CD1c-positive myeloid dendritic cell (primary cell): Measurements from ENCODE around the gene CDH23.

Source experiments
- DNase-seq: peaks from one replicate; pipeline ENCODE4 v3.0.0-alpha.2; 2016; ENCODE audit errors: extremely low spot score

CDH23 gene

GRCh38 chr10:71777213-71777985, 380.7 kb downstream of the CDH23 start:
- no peak for DNase-seq

DNA sequence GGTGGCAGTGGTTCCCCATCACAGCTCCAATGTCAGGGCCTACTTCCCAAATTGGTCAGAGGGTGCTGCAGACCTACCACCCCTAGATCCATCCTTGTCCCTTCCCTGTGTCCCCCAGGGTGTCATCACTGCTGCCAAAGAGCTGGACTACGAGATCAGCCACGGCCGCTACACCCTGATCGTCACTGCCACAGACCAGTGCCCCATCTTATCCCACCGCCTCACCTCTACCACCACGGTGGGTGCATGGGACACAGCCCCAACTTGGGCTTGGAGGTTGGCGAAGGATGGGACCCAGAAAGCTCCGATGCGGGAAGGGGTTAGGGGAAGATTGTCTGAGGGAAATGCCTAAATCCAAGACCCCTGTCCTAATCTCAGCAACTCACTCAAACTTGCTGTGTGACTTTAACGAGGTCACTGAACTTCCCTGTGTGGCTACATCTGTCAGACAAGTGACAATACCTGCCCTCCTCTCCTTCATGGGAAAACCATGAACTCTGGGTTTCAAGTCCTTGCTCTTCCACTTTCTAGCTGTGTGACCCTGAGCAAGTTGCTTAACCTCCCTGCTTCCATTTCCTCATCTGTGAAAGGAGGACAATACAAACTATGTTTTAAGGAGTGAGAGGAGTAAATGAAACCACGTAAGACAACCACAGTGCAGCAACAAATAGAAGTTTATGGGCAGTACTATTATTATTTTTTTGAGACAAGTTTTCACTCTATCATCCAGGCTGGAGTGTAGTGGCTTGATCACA, 381.5 kb downstream of the CDH23 start:
- peak; percentile 40 for DNase-seq

- DNase-seq = no peak
These were observed 382.9 kb downstream of the CDH23 start for GRCh38 chr10:71779641-71780040.

GRCh38 chr10:71780156-71780555, 383.4 kb downstream of the CDH23 start:
- DNase-seq = no peak

GRCh38 chr10:71780719-71781118, 384.0 kb downstream of the CDH23 start:
- DNase-seq = no peak

GRCh38 chr10:71782221-71782916, 385.6 kb downstream of the CDH23 start:
- no peak for DNase-seq

GRCh38 chr10:71782917-71783490, 386.3 kb downstream of the CDH23 start:
- no peak for DNase-seq

- no peak for DNase-seq
These were observed 387.4 kb downstream of the CDH23 start for GRCh38 chr10:71783917-71784678.

DNA sequence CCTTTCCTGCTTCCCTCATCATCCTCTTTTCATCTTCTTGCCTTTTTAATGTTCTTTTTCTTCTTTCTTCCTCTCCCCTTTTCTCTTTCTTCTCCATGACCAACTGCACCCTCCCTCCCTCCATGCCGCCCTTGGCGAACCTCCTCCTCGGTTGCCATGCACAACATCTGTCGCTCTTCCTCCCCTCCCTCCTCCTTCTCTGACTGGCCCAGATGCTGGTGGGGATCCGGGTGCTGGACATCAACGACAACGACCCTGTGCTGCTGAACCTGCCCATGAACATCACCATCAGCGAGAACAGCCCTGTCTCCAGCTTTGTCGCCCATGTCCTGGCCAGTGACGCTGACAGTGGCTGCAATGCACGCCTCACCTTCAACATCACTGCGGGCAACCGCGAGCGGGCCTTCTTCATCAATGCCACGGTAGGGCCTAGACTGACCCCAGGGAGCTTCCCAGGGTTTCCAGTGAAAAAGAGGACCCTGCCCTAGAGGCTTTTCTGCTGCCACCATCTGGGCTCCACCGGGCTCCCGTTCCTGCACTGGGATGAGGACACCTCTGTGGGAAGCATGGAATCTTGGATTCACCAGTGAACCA, 388.1 kb downstream of the CDH23 start:
- no peak for DNase-seq

GRCh38 chr10:71788954-71789353, 392.2 kb downstream of the CDH23 start:
- DNase-seq = no peak

GRCh38 chr10:71789871-71790270, 393.2 kb downstream of the CDH23 start:
- DNase-seq = no peak

DNA sequence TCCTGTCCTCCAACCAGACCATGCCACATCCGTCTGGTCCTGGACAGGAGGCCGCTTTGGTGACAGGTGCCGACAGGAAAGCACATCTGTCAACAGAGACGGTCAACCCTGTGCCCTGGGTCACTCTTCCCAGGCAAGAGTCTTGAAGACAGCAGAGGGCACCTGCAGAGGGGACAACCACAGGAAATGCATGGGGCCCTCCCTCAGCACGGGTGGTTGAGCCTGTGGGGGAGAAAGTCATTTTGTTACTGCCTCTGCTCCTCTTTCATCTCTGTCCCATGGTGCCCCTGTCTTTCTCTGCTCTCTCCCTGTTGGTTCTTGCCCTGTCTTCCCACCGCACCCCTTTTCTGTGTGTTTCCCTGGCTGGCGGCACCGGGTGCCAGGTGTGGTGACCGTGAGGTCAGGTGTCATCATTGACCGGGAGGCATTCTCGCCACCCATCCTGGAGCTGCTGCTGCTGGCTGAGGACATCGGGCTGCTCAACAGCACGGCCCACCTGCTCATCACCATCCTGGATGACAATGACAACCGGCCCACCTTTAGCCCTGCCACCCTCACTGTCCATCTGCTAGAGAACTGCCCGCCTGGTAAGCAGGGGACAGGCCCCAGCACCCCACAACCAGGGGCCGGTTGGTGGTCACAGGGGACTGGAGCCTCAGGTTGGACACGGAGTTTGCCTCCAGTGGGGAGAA, 394.2 kb downstream of the CDH23 start:
- no peak for DNase-seq

DNA sequence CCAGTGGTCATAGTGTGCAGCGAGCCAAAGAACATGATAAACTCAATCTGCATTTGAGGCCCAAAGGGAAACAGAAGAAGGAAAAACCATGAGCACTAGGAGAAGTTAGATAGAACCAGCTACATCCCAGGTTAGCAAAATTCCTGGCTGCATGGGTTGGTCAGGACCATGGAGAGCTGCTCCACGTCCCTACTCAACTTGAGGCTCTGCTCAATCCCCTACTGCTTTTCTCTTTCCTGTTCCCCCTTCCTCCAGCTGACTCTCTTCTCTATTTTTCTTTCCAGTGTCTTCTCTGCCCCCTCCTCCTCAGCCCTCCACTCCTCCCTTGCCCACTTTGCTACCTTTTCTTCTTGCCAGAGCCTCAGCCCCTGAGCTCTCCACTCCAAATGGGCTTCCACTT, 398.5 kb downstream of the CDH23 start:
- no peak for DNase-seq

DNA sequence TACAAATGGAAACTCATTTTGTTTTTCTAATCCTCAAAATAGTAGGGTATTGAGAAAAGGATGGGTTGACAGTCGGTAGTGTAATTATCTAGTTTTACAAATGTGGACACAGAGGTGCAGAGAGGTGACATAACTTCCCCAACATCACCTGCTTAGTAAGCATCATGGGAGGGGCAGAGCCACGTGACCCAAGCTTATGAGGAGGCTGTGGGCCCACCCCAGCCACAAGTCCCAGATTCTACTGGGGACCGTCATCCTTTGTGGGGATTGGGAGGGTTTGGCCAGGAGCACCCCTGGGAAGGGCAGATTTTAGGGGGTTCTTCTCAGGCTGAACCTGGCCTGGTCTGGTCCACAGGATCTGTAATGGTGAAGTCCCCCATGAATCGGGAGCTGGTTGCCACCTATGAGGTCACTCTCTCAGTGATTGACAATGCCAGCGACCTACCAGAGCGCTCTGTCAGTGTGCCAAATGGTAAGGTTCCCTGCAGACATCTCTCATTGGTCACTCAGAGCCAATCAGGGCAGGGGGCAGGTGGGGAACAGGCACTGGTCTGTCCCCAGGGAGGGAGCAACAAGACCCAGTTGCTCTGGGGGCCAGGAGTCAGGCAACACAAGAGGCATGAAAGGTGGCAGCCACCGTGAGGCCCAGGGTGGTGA, 400.2 kb downstream of the CDH23 start:
- DNase-seq = no peak

- DNase-seq = no peak
These were observed 401.0 kb downstream of the CDH23 start for GRCh38 chr10:71797533-71798307.

DNA sequence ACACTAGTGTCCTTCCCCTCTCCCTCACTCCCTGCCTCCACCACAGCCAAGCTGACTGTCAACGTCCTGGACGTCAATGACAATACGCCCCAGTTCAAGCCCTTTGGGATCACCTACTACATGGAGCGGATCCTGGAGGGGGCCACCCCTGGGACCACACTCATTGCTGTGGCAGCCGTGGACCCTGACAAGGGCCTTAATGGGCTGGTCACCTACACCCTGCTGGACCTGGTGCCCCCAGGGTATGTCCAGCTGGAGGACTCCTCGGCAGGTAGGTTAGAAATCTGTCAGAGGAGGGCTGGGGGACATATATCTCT, 401.5 kb downstream of the CDH23 start:
- no peak for DNase-seq

- no peak for DNase-seq
These were observed 402.4 kb downstream of the CDH23 start for GRCh38 chr10:71799112-71799511.

DNA sequence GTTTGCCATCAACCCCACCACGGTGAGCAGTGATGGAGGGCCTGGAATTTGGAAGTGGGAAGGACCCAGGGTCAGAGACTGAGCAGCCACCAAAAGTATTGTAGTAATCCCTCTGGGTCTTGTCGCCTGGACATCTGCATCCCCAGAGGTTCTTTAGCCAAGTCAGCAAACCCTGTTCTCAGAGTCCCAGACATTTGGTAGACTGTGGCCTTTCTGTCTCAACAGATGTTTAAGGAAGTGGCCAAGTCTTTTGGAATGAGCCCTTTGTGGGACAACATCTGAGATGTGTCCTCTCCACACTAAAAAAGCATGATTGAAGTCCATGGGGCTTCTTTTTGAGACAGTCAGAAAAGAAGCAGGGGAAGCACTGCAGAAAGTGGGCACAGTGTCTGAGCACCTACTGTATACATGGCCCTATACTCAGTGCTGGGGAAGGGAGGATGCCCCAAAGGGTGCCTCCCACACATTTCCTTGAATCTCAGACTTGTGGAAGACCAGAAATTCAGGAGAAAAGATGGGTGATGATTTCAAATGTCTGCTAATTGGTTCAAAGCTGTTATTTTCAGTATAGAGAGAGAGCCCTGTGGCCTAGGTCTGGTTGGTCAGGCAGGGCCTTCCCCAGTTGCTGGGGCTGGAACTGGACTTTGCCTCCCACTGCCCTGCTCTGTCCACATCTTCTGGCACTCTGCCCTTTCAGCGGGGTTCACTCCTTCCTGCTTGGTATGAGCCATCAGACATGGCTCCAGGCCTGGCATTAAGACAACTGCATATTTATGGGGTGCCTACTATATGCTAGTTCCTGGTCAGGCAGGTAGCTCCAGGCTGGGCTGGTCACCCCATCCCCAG, 403.1 kb downstream of the CDH23 start:
- DNase-seq = peak; percentile 29
